HG03342 (cell line): Measurements from ENCODE around the gene ZGLP1.

ENCODE experiments used
- ATAC-seq: cut with Tn5 transposase; IDR thresholded peaks from one replicate; pipeline ENCODE4 v1.9.1; 2021; ENCODE audit warnings: mild to moderate bottlenecking, moderate library complexity; ENCODE audit not compliant: unreplicated experiment

Gene ZGLP1

GRCh38 chr19:10328558-10329429 is 19.2 kb upstream of the ZGLP1 start:
- no peak for ATAC-seq

- ATAC-seq: no peak
Measured at GRCh38 chr19:10327793-10328192, 18.2 kb upstream of the ZGLP1 start.

GRCh38 chr19:10325732-10326131 is 16.1 kb upstream of the ZGLP1 start:
- ATAC-seq: no peak

- no peak for ATAC-seq
Measured at GRCh38 chr19:10321874-10322835, 12.5 kb upstream of the ZGLP1 start.

GRCh38 chr19:10321417-10321797 is 11.8 kb upstream of the ZGLP1 start:
- no peak for ATAC-seq

- no peak for ATAC-seq
Measured at GRCh38 chr19:10320602-10321416, 11.2 kb upstream of the ZGLP1 start.

- no peak for ATAC-seq
Measured at GRCh38 chr19:10318807-10319682, 9.4 kb upstream of the ZGLP1 start.

GRCh38 chr19:10317857-10318462 is 8.3 kb upstream of the ZGLP1 start:
- ATAC-seq: no peak

GRCh38 chr19:10317045-10317856 is 7.6 kb upstream of the ZGLP1 start:
- ATAC-seq: no peak

GRCh38 chr19:10316229-10317044 is 6.8 kb upstream of the ZGLP1 start:
- ATAC-seq: no peak

- no peak for ATAC-seq
Measured at GRCh38 chr19:10315335-10316214, 6.0 kb upstream of the ZGLP1 start, which contains the start of gene FDX2. Gene FDX2 (minus strand): TSS chr19:10316015. CDS start chr19:10315996, 19 bp downstream.

- ATAC-seq: no peak
Measured at GRCh38 chr19:10306327-10306726, 3.3 kb downstream of the ZGLP1 start.

- ATAC-seq: no peak
Measured at GRCh38 chr19:10305139-10305806, 4.3 kb downstream of the ZGLP1 start.

GRCh38 chr19:10299545-10300458 is 9.8 kb downstream of the ZGLP1 start:
- ATAC-seq: no peak
